GM12873 (cell line): Measurements from ENCODE around the gene CDH23.

Experiments
- TF ChIP-seq, protein P1 (sequence below): IDR thresholded peaks from 2 replicates; pipeline ENCODE4 v1.5.1; 2012; ENCODE audit warnings: low read depth, mild to moderate bottlenecking, moderate library complexity, low read length, control low read depth; ENCODE audit not compliant: insufficient read depth; ENCODE audit errors: missing control alignments

CDH23 gene

DNA sequence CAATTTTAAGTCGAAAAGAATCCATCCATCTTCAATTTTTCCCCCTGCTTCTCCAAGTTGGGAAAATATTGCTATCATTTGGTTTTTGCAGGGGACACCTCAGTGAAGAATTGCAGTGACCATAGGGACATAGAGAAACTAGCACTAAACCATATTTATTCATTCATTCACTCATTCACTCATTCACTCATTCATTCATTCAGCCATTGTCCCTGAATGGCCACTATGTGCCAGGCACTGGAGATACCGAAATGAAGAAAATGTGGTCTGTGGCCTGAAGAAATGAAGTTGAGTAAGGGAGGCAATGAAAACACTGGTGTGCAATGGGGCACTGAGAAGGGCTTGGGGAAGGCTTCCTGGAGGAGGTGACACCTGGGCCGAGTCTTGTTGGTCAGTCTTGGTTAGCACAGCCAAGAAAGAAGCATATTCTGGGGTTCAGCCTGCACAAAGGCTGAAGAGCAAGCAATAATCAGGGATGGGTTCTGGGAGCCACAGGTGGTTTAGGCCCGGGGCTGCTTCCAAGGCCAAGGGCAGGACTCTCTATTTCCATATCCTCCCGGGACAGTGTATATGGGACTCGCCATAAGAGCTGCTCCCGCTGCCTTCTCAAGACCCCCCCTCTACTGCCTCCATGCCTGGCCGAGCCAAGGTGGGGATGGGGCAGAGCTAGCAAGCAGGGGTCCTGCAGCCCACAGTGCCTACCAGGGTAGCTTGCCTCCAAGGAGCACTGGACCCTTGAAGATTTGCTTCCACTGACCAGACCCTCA lies 348.4 kb downstream of the CDH23 start:
- TF ChIP-seq, protein P1, sequence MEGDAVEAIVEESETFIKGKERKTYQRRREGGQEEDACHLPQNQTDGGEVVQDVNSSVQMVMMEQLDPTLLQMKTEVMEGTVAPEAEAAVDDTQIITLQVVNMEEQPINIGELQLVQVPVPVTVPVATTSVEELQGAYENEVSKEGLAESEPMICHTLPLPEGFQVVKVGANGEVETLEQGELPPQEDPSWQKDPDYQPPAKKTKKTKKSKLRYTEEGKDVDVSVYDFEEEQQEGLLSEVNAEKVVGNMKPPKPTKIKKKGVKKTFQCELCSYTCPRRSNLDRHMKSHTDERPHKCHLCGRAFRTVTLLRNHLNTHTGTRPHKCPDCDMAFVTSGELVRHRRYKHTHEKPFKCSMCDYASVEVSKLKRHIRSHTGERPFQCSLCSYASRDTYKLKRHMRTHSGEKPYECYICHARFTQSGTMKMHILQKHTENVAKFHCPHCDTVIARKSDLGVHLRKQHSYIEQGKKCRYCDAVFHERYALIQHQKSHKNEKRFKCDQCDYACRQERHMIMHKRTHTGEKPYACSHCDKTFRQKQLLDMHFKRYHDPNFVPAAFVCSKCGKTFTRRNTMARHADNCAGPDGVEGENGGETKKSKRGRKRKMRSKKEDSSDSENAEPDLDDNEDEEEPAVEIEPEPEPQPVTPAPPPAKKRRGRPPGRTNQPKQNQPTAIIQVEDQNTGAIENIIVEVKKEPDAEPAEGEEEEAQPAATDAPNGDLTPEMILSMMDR: no peak

DNA sequence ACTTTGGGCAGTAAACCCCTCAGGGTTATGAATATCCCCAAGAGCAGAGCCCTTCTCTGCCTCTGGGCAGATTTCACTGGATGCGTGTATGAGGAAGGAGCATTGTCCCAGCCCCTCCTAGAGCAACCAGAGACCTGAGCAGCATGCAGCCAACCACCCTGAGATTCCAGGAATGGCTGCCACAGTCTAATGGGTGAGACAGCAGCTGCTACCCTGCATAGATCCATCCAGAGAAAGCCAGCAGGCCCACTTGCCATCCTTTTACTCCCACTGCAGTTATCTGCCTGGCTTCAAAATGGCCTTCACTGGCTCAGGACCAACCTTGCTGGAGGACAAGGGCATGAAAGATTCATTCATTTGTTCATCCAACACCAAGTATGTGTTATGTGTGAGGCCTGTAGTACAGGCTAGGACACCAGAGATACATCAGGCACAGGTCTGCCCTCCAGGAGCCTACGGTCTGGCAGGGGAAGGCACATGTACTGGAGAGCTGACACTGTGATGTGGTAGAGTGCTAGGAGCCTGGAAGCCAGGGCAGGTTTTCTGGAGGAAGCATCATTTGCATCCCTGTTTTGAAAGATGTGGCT lies 349.0 kb downstream of the CDH23 start:
- TF ChIP-seq, protein P1: no peak

DNA sequence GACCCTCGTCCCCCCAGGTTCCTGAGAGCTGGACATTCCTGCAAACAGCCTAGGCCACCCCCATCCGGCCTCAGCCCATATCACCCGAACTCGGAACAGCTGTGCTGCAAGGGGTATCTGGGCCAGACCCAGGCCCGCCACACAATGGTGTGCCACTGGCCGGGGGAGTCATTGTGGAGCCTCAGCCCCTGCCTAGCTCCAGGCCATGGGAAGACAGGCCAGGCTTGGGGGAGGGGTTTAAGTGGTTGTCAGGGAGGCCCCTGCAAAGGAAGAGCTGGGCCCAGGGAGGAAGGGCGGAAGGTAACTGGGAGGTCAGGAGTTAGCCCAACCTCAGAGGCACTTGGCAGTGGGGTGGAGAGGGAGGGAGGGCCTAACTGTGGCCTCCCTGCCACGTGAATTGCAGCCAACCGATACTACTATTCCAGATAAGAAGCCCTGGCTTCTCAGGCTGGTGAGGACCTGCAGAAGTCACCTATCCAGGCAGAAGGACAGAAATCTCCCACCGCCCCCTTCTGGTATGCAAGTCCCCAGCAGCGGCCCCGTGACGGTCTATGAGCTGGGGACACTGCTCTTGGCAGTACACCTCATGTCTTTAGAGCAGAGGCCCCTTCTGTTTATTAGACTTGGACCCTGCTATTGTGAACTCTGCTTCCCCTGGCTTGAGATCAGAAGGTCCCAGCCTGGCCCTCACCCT lies 349.8 kb downstream of the CDH23 start:
- TF ChIP-seq, protein P1: no peak

DNA sequence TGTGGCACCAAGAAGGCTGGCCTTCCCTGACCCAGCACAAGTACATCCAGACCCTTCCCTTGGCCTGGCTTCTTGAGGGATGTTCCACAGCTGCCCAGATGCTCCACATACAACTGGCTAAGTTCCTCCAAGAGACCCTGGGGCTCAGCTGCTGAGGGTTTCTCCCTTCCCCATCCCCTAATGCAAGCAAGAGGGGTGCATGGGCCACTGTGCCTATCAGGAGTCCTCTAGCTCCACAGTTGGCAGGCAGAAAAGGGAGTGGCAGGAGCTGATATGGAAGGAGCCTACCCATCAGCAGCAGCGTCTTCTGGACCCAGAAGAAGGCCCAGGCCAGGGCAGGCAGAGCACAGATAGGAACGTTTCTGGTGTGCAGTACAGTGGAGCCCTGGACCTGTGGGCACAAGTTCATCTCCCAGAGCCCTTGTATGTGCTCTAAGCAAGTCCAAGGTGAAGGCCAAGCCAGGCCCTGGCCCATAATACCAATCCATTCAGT lies 350.4 kb downstream of the CDH23 start:
- TF ChIP-seq, protein P1: no peak

DNA sequence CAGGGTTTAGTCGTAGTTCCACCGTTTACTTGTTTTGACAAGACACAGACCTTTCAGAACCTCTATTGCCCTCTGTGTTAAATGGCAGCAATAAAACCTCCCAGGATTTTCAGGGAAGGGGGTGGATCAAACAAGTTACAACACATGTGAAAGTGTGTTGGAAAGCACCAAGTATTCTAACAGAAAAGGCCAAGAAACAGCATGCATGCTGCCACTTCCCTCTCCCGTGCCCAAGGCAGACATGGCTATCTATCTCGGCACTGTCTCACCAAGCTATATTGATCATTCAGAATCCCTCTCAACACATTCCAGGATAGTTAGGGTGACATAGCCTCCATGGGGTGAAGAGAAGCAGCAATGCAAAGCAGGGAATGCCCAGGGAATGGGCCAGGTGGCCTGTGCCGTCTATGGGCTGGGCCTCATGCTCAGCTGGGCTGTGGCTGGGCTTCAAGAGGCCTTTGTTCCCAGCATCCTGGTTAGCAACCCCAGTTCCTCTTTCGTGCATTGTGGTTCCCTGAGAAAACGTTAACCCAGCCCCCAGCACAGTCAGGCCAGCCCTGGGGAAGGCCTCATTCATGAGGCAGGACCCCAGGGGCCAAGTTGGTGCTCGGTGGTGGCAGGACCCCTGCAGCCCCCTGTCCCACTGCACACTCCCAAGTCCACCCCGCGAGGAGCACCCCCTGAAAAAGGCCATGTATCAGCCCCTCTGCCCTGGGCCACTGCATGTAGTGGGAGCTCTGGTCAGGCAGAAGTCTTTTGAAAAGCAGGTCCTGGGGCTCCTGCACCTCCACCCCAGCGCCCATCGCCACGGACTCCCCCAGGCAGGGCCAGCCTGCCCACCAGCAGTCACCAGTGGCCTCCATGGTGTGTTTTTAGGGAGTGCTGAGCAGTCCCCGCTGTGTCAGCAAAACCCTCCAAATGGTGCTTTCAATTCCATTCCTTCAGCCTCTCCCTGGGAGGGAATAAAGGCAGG lies 351.1 kb downstream of the CDH23 start:
- TF ChIP-seq, protein P1: no peak

DNA sequence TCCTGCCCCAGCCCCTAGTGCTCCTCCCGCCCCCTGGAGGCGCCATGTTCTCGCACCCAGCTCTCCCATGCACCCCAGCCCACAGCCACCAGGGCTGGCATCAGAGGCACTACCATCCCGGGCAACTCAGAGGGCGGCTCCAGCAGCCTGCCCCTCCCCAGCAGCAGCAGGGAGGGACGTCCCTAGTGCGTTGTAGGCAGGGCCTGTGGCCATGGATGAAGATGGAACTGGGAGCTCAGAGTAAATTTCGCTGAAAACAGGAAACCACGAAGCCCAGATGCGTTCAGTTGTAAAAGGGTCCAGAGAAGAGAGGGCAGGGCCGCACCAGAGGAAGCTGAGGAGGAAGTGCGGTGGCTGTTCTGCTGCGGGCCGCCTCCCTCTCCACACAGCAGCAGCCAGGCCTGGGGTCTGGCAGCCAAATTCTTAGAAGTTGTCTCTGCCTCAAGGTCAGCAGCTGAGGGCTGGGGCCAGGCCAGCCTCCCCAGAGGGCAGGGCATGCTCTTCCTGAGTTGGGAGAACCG lies 352.0 kb downstream of the CDH23 start:
- TF ChIP-seq, protein P1: no peak
